Astrocyte (in vitro differentiated cells and primary cell): Measurements from ENCODE around the gene ANO3.

Experiments used
- CTCF ChIP-seq: IDR thresholded peaks from 2 replicates; pipeline ENCODE4 v1.5.1; 2011; ENCODE audit warnings: low read depth, mild to moderate bottlenecking, inconsistent platforms, low read length, moderate library complexity; ENCODE audit not compliant: insufficient read depth
- EZH2 ChIP-seq: IDR thresholded peaks from 2 replicates; pipeline ENCODE4 v1.6.1; 2012; ENCODE audit warnings: mild to moderate bottlenecking, low read length, inconsistent platforms; ENCODE audit not compliant: insufficient read depth

GRCh38 chr11:26584818-26585217, 252.9 kb downstream of the ANO3 start:
- TF ChIP-seq CTCF (no peak), EZH2 (no peak)
